ENCODE measurements around the gene DEK. TPM values are rescaled to one million over a fixed set of nuclear protein-coding genes. Genes with fewer than 3 reads are reported as not detected.
"Not testable (repeated sequence)": the region's sequence is repeated elsewhere in the genome, so short reads cannot be mapped to it uniquely, and the experiment has no call there.

DEK gene
- total RNA-seq, 4 donors from 2014 or later, result 69.0 to 101 (median 87.9) TPM

DNA sequence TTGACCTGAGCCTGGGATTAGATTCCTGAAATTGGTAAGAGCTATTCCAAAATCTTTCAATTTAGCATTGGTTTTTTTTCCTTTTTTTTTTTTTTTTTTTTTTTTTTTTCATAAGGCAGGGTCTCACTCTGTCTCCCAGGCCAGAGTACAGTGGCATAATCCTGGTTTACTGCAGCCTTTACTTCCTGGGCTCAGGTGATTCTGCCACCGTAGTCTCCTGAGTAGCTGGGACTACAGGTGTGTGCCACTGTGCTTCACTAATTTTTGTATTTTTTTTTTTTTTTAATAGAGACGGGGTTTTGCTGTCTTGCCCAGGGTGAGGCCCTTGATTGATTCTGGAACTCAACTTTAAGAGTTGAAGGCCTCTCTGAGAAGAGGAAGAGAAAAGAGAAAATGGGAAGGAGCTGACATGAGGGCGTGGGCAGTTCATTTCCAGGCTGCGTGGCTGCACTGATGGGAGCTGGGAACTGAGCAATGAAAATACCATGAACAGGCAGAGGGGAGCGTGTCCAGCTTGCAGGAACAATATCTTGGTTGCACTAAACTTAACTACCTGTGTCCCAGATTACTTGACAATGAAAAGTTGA is 84.5 kb downstream of the DEK start:
- H3K4me3 ChIP-seq (ENCODE audit: low read depth, poor library complexity, severe bottlenecking), result no peak overlapping the region
- DNase-seq (ENCODE audit: low spot score in 2 of 2), result no peak
- 82 to 85% methylated on average over 5 of the region's 5 CpGs for WGBS, 2 donors
- intact Hi-C loops (cut with DNase I; ENCODE audit: low total_unique reads), result no loop called here
- no peak for TF ChIP-seq CTCF (IDR thresholded peaks at IDR 0.05)
- TF ChIP-seq POLR2A (IDR thresholded peaks at IDR 0.05), result no peak

DNA sequence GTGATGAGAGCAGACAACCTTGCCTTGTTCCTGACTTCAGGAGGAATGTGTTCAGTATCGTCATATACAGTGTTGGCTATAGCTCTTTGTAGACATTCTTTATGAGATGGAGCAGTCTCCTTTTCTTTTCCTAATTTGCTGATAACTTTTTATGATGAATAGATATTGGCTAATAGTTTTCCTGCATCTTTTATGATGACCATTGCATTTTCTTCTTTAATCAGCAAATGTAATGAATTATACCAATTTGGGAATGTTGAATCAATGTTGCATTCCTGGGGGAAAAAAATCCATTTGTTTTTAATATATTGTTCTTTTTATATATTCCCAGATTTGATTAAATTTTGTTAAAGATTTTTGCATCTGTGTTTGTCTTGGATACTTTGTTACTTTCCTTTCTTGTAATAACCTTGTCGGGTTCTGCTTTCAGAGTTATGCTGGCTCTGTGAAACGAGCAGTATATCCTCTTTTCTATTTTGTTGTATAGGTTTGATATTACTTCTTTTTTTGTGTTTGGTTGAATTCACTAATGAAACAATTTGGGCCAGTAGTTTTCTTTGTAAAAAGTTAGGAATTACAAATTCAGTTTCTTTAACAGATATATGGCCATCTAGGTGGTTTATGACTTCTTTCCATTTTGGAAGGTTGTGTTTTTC is 85.2 kb downstream of the DEK start:
- no peak overlapping the region for H3K4me3 ChIP-seq (ENCODE audit: low read depth, poor library complexity, severe bottlenecking)
- no peak for TF ChIP-seq CTCF (IDR thresholded peaks at IDR 0.05)
- no peak for TF ChIP-seq POLR2A (IDR thresholded peaks at IDR 0.05)
- no peak for DNase-seq (ENCODE audit: low spot score in 2 of 2)
- intact Hi-C loops (cut with DNase I; ENCODE audit: low total_unique reads), result no loop called here
- 87 to 90% methylated on average over 3 of the region's 3 CpGs for WGBS, 2 donors

GRCh38 chr6:18177286-18177965 is 86.9 kb downstream of the DEK start:
- no peak for TF ChIP-seq CTCF (IDR thresholded peaks at IDR 0.05)
- TF ChIP-seq POLR2A (IDR thresholded peaks at IDR 0.05), result no peak
- 91% methylated on average over 4 of the region's 4 CpGs for WGBS, 2 donors
- no peak for DNase-seq (ENCODE audit: low spot score in 2 of 2)
- H3K4me3 ChIP-seq (ENCODE audit: low read depth, poor library complexity, severe bottlenecking), result no peak overlapping the region
- intact Hi-C loops (cut with DNase I; ENCODE audit: low total_unique reads), result no loop called here

DNA sequence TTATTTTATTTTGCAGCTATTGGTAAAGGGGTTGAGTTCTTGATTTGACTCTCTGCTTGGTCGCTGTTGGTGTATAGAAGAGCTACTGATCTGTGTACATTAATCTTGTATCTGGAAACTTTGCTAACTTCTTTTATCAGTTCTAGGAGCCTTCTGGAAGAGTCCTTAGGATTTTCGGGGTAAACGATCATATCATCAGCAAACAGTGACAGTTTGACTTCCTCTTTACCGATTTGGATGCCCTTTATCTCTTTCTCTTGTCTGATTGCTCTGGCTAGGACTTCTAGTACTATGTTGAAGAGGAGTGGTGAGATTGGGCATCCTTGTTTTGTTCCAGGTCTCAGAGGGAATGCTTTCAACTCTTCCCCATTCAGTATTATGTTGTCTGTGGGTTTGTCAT is 88.1 kb downstream of the DEK start:
- H3K4me3 ChIP-seq (ENCODE audit: low read depth, poor library complexity, severe bottlenecking); intact Hi-C loops (cut with DNase I; ENCODE audit: low total_unique reads); DNase-seq (ENCODE audit: low spot score in 2 of 2): not testable (repeated sequence)
- WGBS, 2 donors, result 89 to 90% methylated on average over 4 of the region's 4 CpGs

Other genes starting within 250 kb of the DEK start
- 1 to 10 TPM; 3.5 to 6.9 (median 5.0) TPM for gene NHLRC1, start 141.9 kb downstream of the DEK start, total RNA-seq
- gene TPMT, start 109.5 kb downstream of the DEK start, total RNA-seq, result 10 to 100 TPM in 1 of 4 donors, 1 to 10 TPM in 3; 6.1 to 10.8 (median 8.8) TPM
- gene KDM1B, start 109.1 kb downstream of the DEK start, total RNA-seq, result 10 to 100 TPM; 23.5 to 27.9 (median 24.5) TPM
- gene RNF144B, start 122.8 kb upstream of the DEK start, total RNA-seq, result 10 to 100 TPM; 30.6 to 57.4 (median 44.9) TPM